GM12892 (cell line): ENCODE data around the gene C1orf53.

Experiments used
- POLR2A ChIP-seq: IDR thresholded peaks from 2 replicates; pipeline ENCODE4 v1.6.1; 2011; ENCODE audit warnings: low read depth, low read length, control low read depth
- TAF1 ChIP-seq: IDR thresholded peaks from 2 replicates; pipeline ENCODE4 v1.6.1; 2011; ENCODE audit warnings: low read depth, mild to moderate bottlenecking, control low read depth, low read length, borderline replicate concordance

DNA sequence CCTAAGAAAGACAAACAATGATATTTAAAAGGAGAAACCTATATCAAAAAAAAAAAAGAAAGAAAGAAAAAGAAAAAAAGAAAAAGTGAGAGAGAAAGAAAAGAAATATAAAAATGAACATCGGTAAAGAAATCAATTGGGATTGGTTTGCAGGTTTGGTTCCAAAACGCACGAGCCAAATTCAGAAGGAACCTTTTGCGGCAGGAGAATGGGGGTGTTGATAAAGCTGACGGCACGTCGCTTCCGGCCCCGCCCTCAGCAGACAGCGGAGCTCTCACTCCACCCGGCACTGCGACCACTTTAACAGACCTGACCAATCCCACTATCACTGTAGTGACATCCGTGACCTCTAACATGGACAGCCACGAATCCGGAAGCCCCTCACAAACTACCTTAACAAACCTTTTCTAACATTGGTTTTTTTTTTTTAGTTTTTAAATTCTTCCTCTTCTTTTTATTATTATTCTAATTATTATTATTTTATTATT, 26.5 kb downstream of the C1orf53 start:
- TF ChIP-seq POLR2A, result no peak
- TF ChIP-seq TAF1, result no peak
